Left ventricle myocardium superior (tissue), 1 donor: ENCODE results near the gene PTGIS. TPM values are rescaled to one million over a fixed set of nuclear protein-coding genes. Genes with fewer than 3 reads are reported as not detected.
A peak's percentile ranks its signal among the peaks of the same experiment; 100 is the strongest.
"Not testable (repeated sequence)": the region's sequence is repeated elsewhere in the genome, so short reads cannot be mapped to it uniquely, and the experiment has no call there.

Experiments used
- ATAC-seq: fragments of 200-7000 bp; cut with Tn5 transposase; one replicate; pipeline ENCODE4 v1.9.1; 2020; ENCODE audit warnings: mild to moderate bottlenecking, moderate library complexity
- DNase-seq: peaks from one replicate; pipeline ENCODE4 v3.0.0-alpha.2; 2020
- intact Hi-C: fragments of 100-400 bp; cut with micrococcal nuclease; formaldehyde crosslinking; loops from one replicate; pipeline ENCODE4 v1.11.0; 2022
- total RNA-seq: library from RNA; stranded (reverse); fragmentation: NEBNext Ultra II Directional; extraction: Animal tissue kit (Norgen Biotek cat#: 25700); gene quantifications from one replicate; pipeline ENCODE4 v1.2.1, GENCODE V29; 2021
- donor health status: DM: no; HTN: yes; CAD: no; lungs with severe emphysema.

The PTGIS gene
- total RNA-seq, 1 donor from 2014 or later, result 24.0 TPM

DNA sequence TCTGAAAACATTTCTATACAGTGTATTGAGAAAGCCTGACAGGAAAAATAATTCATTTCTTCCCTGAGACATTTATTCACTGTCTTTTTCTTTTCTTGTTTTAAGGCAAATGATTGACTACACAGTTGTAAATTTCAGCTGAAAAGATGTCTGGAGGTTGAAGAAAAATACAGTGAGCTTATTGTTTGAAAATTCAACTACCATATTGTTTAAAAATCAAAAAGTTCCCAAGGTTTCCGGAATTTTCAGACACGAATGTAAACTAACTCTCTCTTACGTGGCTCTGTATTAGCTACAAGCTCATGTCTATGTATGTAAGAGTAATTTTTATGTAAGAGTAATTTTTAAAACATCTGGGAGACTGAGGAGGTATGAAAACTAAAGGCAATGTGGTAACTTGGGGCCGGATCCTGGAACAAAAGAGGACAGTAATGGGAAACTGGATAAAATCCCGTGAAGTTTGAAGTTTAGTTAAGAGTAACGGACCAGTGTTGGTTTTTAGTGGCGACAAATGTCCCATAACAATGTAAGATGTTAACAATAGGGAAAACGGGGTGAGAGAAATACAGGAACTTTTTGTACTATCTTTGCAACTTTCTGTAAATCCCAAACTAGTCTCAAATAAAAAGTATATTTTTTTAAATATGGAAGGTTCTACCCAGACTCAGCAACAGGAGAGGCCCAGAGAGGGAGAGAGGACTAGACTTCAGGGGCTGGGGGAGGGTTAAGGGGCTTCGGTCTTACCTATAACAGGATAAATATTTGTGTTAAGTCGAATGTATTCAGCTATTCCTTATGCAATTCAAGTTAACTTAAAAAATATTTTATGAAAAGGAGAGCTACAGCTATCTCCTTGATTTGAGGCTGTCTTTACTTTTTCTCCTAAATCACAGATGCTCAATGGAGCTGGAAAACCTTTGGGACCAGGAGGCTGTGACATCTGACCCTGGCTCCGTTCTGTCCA lies 1.3 kb downstream of the PTGIS start:
- ATAC-seq, result no peak
- DNase-seq, result no peak
- intact Hi-C loops, result no loop called here

DNA sequence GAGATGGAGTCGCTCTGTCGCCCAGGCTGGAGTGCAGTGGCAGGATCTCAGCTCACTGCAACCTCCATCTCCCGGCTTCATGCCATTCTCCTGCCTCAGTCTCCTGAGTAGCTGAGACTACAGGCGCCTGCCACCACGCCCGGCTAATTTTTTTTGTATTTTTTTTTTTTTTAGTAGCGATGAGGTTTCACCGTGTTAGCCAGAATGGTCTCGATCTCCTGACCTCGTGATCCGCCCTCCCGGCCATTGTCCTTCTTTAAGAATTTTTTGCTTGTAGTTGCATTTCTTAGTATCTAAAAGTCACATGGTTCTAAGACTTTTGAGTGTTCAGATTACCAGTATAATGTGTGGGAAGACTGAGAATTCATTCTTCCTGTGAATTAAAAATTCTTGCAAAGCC lies 2.9 kb downstream of the PTGIS start:
- intact Hi-C loops, ATAC-seq, DNase-seq: not testable (repeated sequence)

DNA sequence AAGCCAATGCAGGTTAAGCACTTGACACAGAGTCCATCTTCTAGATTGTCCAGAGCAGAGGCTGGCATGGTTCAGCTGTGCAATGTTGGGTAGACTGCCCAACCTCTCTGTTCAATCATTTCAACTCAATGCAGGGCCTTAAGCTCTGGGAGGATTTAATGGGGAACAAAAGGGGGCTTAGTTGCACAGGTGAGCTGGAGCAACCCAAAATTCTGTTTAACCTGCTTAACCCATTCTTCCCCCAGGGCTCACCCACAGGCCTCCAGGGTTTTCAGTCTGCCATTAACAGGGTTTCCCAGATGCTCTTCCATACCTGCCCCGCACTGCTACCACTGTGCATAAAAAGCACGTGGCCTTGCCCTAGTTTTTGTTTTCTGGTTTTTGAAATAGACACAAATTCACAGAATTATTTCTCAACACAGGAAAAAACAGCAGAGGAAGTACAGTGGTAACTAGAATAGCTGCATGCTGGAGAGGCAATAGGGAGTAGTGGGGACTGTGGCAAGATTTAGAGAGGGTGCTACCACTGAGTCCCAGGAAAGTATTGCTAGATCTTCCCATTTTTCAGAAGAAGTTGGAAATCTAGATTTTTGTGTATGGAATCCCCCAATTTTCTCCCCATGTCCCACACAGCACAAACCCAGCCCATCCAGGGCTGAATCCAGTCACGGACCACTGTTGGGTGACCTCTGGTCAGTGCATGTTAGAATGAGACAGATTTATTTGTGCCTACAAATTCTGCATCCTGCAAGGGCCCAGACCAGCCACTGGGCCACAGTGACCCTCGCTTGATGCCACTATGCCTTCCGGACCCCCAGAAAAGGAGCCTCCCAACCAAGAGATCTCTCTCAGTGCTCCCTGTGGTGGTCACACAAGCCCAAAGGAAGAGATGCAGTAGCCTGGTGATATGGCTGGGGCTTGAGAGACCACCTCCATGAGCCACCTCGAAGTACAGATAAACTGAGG lies 4.6 kb downstream of the PTGIS start:
- intact Hi-C loops, result no loop called here
- DNase-seq (no peak), ATAC-seq (no peak)

DNA sequence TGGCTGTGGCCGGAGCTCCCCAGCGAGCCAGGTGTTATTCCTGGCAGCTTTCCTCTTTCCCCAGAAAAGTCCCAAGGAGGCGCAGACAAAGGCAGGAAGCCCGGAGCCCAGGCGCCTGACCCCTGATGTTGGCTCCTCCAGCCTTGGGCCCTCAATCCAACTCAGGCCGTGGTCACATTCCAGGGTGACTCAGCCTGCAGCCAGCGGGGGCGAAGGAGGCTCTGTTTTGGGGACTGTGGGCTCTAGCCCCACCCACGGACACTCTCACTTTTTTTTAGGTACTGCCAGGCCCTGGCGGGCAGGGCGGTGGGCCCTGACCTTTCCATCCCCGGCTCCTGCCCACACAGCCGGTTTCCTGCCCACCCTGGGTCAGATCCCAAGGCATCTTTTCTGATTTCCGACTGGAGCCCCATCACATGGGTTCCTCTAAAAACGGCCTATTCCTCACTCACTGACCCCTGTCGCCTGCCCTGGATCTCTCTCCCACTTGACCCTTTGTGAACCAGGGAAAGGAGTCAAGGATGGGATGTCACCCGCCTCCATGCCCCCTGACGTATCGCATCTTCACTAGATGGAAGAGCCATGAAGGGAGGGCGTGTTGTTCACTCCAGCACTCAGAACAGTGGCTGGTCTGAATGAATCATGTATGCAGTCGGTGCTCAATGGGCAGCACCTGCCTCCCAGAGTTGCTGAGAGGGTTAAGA lies 5.5 kb downstream of the PTGIS start:
- ATAC-seq (peak; percentile 86), DNase-seq (peak; percentile 84)
- intact Hi-C loops, result no loop called here

DNA sequence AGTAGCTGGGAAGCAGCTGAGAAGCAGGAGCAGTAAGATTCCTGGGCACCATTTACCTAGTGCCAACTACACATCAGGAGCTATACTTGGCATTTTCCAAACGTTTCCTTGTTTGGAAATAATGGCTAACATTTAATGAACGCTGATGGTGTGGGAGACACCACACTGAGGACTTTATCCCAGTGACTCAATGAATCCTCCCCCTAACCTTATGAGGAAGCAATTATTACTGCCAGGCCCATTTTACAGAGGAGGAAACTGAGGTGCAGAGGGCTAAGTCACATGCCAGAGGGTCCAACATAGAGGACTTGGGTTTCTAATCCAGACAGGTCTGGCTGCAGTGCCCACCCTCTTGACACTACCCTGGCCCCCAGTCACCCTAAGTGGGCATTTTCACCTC lies 6.1 kb downstream of the PTGIS start:
- intact Hi-C loops, result no loop called here
- DNase-seq, result no peak
- ATAC-seq, result no peak

DNA sequence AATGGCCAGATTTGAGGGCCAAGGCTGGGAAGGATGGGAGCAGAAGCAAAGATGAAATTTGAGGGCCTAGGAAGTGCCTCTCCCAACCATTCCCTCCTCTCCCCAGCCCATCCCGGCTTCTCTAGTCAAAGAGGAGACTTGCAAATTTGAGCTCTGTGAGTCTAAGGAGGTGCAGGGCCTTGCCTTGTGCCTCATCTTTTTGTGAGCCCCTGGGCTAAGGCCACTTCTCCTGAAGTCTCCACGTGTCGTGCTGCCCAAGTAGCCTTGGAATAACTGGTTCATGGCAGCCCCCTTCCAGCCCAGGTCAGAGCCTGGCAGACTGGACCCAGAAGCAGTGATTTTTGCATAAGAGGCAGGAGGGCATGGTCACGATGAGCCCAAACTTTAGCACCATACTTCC lies 6.7 kb downstream of the PTGIS start:
- intact Hi-C loops, result no loop called here
- DNase-seq (no peak), ATAC-seq (no peak)

DNA sequence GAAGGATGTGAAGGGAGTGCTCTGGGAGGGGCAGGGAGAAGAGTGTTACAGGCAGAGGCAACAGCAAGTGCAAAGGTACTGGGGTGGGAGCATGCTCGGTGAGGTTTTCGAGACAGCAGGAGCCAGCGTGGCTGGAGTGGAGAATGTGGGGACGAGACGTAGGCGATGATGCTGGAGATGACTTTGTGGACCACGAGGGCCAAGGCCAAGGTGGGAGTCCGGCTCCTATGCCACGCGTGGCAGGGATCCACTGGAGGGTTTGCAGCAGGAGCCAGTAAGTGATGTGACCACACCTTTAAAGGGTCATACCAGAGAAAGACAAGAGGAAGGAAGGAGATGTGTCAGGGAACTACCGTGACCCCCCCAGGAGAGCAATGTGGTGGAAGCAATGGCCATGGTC lies 7.3 kb downstream of the PTGIS start:
- intact Hi-C loops, result no loop called here
- DNase-seq, result no peak

DNA sequence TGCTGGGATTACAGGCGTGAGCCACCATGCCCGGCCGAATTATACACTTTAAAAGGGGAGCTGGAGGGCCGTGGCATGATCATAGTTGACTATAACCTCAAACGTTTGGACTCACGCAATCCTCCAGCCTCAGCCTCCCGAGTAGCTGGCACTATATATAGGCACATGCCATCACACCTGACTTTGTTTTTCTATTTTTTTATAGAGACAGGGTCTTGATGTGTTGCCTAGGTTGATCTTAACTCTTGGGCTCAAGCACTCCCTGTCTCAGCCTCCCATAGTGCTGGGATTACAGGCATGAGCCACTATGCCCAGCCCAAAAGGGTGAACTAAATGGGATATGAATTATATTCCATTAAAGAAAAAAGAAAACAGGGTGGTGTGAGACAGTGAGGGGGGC lies 7.8 kb downstream of the PTGIS start:
- ATAC-seq (no peak), DNase-seq (no peak)
- intact Hi-C loops, result no loop called here

More for the DNA sequence above, 7.3 kb downstream of the PTGIS start:
- no peak for ATAC-seq

DNA sequence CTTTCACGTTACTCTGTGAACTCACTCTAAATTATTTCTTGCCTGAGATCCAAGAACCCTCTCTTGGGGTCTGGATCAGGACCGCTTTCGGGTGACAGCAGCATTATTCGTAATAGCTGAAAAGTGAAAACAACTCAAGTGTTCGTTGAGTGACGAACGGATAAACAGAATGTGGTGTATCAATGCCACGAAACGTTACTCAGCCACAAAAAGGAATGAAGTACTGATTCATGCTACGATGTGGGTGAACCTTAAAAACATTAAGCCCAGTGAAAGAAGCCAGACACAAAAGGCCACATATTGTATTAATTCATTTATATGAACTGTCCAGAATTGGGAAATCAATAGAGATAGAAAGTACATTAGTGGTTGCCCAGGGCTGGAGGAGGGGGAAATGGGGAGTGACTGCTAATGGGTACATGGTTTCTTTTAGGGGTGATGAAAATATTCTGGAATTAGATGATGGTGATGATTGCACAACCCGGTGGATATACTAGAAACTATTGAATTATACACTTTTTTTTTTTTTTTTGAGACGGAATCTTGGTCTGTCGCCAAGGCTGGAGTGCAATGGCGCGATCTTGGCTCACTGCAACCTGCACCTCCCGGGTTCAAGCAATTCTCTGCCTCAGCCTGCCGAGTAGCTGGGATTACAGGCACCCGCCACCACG lies 8.4 kb downstream of the PTGIS start:
- ATAC-seq (peak; percentile 61), DNase-seq (no peak)
- intact Hi-C loops, result no loop called here

DNA sequence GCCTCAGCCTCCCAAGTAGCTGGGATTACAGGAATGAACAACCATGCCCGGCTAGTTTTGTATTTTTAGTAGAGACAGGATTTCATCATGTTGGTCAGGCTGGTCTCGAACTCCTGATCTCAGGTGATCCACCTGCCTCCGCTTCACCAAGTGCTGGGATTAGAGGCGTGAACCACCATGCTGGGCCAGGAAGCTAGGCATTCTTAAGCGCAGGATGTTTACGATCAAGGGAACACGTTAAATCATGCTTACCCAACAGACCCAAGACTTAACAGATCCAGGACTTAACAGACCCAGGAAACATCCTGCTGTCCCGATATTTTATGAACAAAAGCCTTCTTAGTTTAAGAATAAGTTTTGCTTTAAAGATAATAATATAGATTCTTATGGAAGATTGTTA lies 9.1 kb downstream of the PTGIS start:
- intact Hi-C loops, result no loop called here
- DNase-seq (no peak), ATAC-seq (no peak)

DNA sequence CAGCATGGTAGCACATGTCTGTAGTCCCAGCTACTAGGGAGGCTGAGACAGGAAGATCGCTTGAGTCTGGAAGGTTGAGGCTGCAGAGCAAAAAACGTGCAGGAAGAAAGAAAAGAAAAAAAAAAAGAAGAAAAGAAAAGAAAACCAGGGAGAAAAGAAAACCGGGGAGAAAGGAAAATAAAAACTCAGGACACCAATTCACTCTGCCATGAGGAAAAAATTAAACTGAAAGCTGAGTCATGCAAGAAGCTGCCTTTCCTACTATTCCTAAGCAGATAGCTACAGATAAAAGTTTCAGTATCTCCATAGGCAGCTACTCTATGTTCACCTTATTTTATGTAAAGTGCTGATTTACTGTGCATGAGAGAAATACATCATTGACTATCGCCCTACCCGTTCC lies 10.5 kb downstream of the PTGIS start:
- intact Hi-C loops, result no loop called here
- DNase-seq (no peak), ATAC-seq (no peak)

DNA sequence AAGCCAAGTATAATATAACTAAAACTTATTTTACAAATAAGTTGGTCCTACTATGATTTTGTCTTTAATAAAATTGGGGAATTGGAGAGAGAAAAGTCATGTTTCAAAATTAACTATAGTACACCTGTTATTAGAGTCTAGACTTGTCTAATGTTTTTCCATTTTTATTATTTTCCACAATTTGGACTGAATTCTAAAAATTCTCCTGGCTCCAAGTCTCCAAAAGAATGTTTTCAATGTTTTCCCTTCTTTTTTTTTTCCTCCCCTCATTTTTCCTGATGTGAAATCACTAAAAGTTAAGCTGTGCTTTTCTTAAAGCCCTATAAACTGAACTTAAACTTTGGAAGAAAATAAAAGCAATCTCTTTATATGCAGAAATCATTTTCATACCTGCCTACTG lies 11.3 kb downstream of the PTGIS start:
- intact Hi-C loops, result no loop called here
- no peak for DNase-seq
- no peak for ATAC-seq

DNA sequence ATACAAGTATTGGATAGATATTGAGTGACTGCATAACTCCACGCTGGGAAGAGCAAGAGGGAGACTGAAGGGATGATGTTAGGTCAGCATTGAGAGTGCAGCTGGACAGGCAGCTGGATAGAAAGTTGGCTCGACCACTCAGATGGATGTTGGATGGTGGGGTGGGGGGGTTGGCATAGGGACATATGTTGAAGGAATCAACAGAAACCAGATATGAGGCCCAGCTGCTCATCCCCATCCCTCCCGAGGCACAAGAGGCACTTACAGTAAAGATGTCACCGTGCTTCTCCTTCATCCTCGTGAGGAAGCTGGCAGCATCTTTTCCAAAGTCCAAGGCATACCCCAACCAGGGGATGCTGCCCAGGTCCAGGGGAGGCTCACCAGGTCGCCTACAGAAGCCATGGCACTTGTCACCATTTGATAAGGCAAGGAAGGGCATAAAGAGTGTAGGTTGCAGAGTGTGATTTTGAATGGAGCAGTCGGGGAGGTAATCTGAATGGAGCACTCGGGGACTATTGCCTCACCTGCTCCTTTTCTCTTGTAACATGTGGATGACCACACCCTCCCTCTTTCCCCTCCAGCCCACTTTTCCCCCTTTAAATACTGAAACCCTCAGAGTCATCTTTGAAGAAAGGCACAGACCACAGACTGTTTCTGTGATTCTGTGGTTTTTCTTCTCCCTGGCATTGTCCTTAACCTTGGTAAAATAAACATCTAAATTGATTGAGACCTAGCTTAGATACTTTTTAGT lies 18.0 kb downstream of the PTGIS start:
- intact Hi-C loops, result loop anchor here (5.0 kb wide), 1 partner anchor 57 kb away; no protein-coding TSS in a partner anchor
- ATAC-seq (no peak), DNase-seq (no peak)

DNA sequence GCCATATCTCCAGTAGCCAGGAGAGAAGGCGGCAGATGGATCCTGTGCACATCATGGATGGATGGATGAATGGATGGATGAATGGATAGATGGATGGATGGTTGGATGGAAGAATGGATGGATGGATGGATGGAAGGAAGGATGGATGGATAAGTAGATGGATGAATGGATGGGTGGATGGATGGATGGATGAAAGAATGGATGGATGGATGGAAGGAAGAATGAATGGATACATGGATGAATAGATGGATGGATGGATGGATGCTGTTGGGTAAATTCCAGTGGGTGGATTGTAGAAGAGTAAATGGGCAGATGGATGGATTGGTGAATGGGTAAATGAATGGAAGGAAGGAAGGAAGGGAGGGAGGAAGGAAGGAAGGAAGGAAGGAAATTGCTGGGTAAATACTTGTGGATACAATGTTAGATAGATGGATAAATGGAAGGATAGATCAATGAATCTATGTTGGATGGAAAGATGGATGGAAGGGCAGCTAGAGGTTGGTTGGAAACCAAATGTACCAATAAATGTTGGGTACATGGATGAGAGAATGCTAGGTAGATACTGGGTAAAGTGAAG lies 19.5 kb downstream of the PTGIS start:
- ATAC-seq, result no peak
- intact Hi-C loops, result loop anchor here (5.0 kb wide), 1 partner anchor 59 kb away; no protein-coding TSS in a partner anchor
- no peak for DNase-seq

DNA sequence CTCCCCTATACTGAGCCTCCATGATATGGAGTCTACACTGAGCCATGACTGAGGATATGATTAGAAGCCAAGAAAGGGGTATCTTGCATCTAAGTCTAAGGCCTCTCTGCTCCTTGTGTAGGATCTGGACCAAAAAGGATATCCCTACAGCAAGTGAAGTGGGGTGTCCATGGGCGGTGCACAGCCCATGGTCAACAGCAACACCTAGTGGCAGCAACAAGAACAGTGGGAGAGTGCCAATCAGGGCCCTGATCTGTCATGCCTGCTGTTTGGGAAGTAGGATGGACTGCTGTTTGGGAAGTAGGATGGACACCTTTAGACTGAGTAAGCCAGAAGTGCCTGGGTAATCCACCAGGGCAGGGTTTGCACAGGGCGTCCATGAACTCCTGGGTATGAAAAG lies 22.4 kb downstream of the PTGIS start:
- DNase-seq (no peak), ATAC-seq (no peak)
- intact Hi-C loops, result loop anchor here (5.0 kb wide), 1 partner anchor 62 kb away; no protein-coding TSS in a partner anchor

DNA sequence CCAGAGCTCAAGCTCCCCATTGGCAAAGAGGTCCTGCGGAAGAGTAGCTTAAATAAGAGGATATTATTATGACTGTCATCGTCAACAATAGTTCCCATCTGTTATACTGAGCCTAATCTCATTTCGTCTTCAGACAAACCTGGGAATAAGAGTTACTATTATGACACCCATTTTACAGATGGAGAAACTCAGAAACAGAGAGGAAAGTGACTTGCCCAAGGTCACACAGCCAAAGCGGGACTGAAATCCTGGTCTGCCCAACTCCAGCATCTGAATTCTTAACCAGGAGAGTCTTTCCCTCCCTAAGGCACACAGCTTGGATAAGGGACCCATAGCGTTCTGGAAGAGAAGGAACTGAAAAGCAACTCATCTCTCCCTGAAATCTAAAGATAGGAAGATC lies 23.4 kb downstream of the PTGIS start:
- no peak for ATAC-seq
- intact Hi-C loops, result no loop called here

DNA sequence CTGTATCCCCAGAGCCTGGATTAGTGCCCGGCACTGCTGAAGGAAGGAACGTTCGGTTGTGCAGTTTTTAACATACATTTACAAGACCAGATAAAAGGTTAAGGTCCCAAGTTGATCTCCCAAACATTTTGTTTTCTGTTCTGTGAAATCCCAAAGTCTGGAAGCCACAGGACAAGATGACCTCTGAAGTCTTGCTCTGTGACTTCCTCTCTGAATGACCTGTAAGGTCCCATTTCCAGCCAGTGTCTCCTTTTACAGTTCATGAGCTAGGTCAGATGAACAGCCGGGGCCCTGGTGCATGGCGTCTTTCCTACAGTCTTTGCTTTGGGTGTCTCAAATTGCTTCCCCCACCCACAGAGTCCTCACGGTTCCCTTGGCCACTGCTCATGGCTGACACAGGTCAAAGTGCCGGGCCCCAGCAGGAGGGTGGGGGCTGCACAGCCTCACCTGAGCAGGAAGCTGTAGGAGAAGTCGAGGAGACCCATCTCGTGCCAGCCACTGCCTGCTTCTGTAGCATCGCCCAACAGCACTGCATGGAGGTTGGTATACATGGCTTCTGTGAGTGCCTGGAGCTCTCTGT lies 24.0 kb downstream of the PTGIS start:
- intact Hi-C loops, result no loop called here
- no peak for ATAC-seq
- no peak for DNase-seq

More for the DNA sequence above, 23.4 kb downstream of the PTGIS start:
- no peak for DNase-seq
